K562 (cell line): Measurements from ENCODE around the gene PCBP2. TPM values are rescaled to one million over a fixed set of nuclear protein-coding genes. Genes with fewer than 3 reads are reported as not detected.
A peak's percentile ranks its signal among the peaks of the same experiment; 100 is the strongest.

Source experiments
- CREM ChIP-seq: IDR thresholded peaks from 2 replicates; pipeline ENCODE4 v1.6.1; 2014; ENCODE audit warnings: antibody characterized with exemption, low read depth
- CXXC5 ChIP-seq: fragments of 250-450 bp; sonication (Bioruptor Pico); IDR thresholded peaks from 2 replicates; pipeline ENCODE4 v1.8.0; 2022; ENCODE audit warnings: inconsistent platforms, mild to moderate bottlenecking, moderate library complexity
- EGR1 ChIP-seq: fragments of 450-650 bp; conservative IDR thresholded peaks from 2 replicates; pipeline ENCODE4 v1.6.1; 2017; ENCODE audit warnings: mild to moderate bottlenecking
- ETV1 ChIP-seq: fragments of 450-650 bp; conservative IDR thresholded peaks from 2 replicates; pipeline ENCODE4 v1.6.1; 2016; ENCODE audit warnings: missing genetic modification characterization, control low read depth, low read depth, missing compliant biosample characterization
- FOXA1 ChIP-seq: fragments of 450-650 bp; IDR thresholded peaks from 2 replicates; pipeline ENCODE4 v1.6.1; 2016; ENCODE audit warnings: mild to moderate bottlenecking, borderline replicate concordance
- FOXM1 ChIP-seq, 2 experiments: fragments of 450-650 bp in 1 of 2; sonication (generic) in 1 of 2; formaldehyde crosslinking in 1 of 2; IDR thresholded peaks; 2 replicates each; pipeline versions ENCODE4 v1.6.1 to v1.9.0; 2017 to 2022; ENCODE audit warnings: low read depth in 2 of 2, mild to moderate bottlenecking in 2 of 2, missing genetic modification reagents in 1 of 2, moderate library complexity in 1 of 2
- GATA2 ChIP-seq: sonication (generic); formaldehyde crosslinking; IDR thresholded peaks from 2 replicates; pipeline ENCODE4 v1.4.0; 2020; ENCODE audit warnings: mild to moderate bottlenecking, missing genetic modification reagents
- HNRNPUL1 ChIP-seq: fragments of 200-400 bp; formaldehyde crosslinking; IDR thresholded peaks from 2 replicates; pipeline ENCODE4 v1.6.1; 2017; ENCODE audit warnings: low read length
- JUN ChIP-seq, 2 experiments: sonication (generic) in 1 of 2; formaldehyde crosslinking in 1 of 2; IDR thresholded peaks; 2 replicates each; pipeline versions ENCODE4 v1.6.1 to v1.8.0; 2012 to 2022; ENCODE audit warnings: borderline replicate concordance in 2 of 2, mild to moderate bottlenecking in 2 of 2, improper control_type of control experiment in 1 of 2, low read depth in 1 of 2, low read length in 1 of 2, missing genetic modification reagents in 1 of 2
- L3MBTL2 ChIP-seq: fragments of 450-650 bp; IDR thresholded peaks from 2 replicates; pipeline ENCODE4 v1.6.1; 2016; ENCODE audit warnings: mild to moderate bottlenecking, moderate library complexity
- PURB ChIP-seq: sonication (generic); formaldehyde crosslinking; IDR thresholded peaks from 2 replicates; pipeline ENCODE4 v1.9.0; 2021; ENCODE audit warnings: low read depth, mild to moderate bottlenecking, missing genetic modification reagents
- SIX5 ChIP-seq, 2 experiments: IDR thresholded peaks; 2 replicates each; pipeline ENCODE4 v1.6.1; 2011; ENCODE audit warnings: low read length in 2 of 2, borderline replicate concordance in 1 of 2, low read depth in 1 of 2, mild to moderate bottlenecking in 1 of 2, moderate library complexity in 1 of 2; ENCODE audit not compliant: insufficient read depth in 1 of 2
- TAF1 ChIP-seq: IDR thresholded peaks from 2 replicates; pipeline ENCODE4 v1.6.1; 2011; ENCODE audit warnings: mild to moderate bottlenecking, low read length, moderate library complexity; ENCODE audit not compliant: insufficient read depth, control insufficient read depth, severe bottlenecking; ENCODE audit errors: extremely low read depth
- ZNF431 ChIP-seq: sonication (generic); formaldehyde crosslinking; IDR thresholded peaks from 2 replicates; pipeline ENCODE4 v1.8.0; 2022; ENCODE audit warnings: mild to moderate bottlenecking, missing genetic modification reagents
- ZSCAN32 ChIP-seq: fragments of 450-650 bp; formaldehyde crosslinking; IDR thresholded peaks from 2 replicates; pipeline ENCODE4 v1.4.0; 2020; ENCODE audit warnings: mild to moderate bottlenecking, moderate library complexity
- polyA plus RNA-seq, 8 experiments: library from polyadenylated mRNA; depleted of rRNA in 4 of 8; stranded (reverse) in 5 of 8; unstranded in 3 of 8; fragments of >200 nt; fragmentation: Nextera tagmentation in 2 of 8; fragmentation: Illumina TruSeq in 1 of 8; extraction: Ambion mirVana in 2 of 8; extraction: Trizol in 1 of 8; gene quantifications; 2 replicates each; pipeline versions ENCODE4 v1.2.1 to v1.2.3, GENCODE V29; 2011 to 2014; ENCODE audit warnings: inconsistent platforms in 1 of 8, missing spikeins in 1 of 8
- total RNA-seq, 7 experiments: library from RNA; depleted of rRNA in 6 of 7; stranded (reverse); fragments of >200 nt in 6 of 7; fragmentation: Illumina TruSeq in 2 of 7; extraction: Trizol in 2 of 7; gene quantifications; 2 replicates each; pipeline versions ENCODE4 v1.2.1 to v1.2.3, GENCODE V29; 2011 to 2021; ENCODE audit warnings: low replicate concordance in 1 of 7
- TF ChIP-seq, protein P1 (sequence below): fragments of 450-650 bp; formaldehyde crosslinking; conservative IDR thresholded peaks from 2 replicates; pipeline ENCODE4 v1.4.0; 2022; ENCODE audit warnings: mild to moderate bottlenecking, missing genetic modification characterization
- TF ChIP-seq, protein P2 (sequence below): fragments of 250-450 bp; sonication (Bioruptor Pico); IDR thresholded peaks from 2 replicates; pipeline ENCODE4 v1.5.0; 2021; ENCODE audit warnings: mild to moderate bottlenecking, moderate library complexity
- TF ChIP-seq, protein P3 (sequence below): fragments of 450-650 bp; formaldehyde crosslinking; IDR thresholded peaks from 2 replicates; pipeline ENCODE4 v1.4.0; 2022; ENCODE audit warnings: missing genetic modification characterization

The PCBP2 gene
- total and polyA plus RNA-seq, 9 of the 15 experiments (the other 6 are each of a cell fraction or from before 2014, with no cell fraction given) = 137 to 831 (median 328) TPM

DNA sequence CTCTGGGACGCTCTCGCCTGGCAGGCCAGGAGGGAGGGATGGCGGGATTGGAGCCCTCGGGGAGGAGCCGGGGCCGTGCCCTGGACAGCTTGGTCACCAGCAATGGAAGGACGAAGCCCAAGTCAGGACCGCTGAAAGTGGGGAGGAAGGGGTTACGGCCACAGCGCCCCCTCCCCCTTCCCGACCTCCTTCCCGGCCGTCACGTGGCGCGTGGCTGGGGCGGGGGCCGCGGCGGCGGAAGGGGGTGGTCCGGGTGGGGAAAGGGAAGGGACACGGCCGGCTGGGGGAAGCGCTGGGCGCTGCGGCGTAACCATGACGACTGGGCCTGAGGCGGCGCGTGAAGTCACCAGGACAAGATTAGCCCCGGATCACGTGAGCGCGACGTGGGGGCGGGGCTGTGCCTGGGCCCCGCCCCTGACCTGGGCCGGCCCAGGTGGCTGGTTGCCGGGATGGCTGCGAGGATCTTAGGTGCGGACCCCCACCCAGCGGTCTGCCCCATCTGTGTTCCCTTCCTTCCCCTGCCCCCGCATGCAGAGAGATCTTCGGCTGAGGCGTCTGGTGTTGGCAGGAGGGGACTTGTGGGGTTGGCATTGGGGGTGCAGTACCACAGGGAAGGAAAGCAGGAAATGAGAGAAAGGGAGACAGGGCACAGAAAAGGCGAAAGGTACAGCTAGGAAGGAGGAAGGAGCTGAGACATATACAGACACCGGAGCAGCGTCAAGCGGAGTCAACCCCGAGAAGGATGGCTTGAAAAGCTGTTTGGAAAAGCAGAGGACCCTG lies 41.1 kb downstream of the PCBP2 start (continued):
- TF ChIP-seq L3MBTL2 (peak; percentile 62), TAF1 (peak; percentile 33), GATA2 (CRISPR knock-in tag) (no peak), SIX5 (IDR thresholded peaks at IDR 0.05; ENCODE audit: borderline replicate concordance in 1 of 2, insufficient read depth in 1 of 2, low read depth in 1 of 2, low read length in 2 of 2) (no peak), PURB (CRISPR knock-in tag) (no peak), ETV1 (tag) (no peak), CXXC5 (peak; percentile 77), HNRNPUL1 (no peak), ZNF431 (no peak), JUN (IDR thresholded peaks at IDR 0.05; ENCODE audit: borderline replicate concordance, low read depth, low read length) (peak; percentile 78), JUN (CRISPR knock-in tag; IDR thresholded peaks at IDR 0.05; ENCODE audit: borderline replicate concordance) (peak; percentile 58; the same call in 1 of the 2 replicates), FOXM1 (IDR thresholded peaks at IDR 0.05; ENCODE audit: low read depth) (no peak), FOXM1 (CRISPR knock-in tag; IDR thresholded peaks at IDR 0.05; ENCODE audit: low read depth) (no peak), EGR1 (peak; percentile 54), FOXA1 (no peak), CREM (peak; percentile 78), ZSCAN32 (no peak)
- TF ChIP-seq, protein P1, sequence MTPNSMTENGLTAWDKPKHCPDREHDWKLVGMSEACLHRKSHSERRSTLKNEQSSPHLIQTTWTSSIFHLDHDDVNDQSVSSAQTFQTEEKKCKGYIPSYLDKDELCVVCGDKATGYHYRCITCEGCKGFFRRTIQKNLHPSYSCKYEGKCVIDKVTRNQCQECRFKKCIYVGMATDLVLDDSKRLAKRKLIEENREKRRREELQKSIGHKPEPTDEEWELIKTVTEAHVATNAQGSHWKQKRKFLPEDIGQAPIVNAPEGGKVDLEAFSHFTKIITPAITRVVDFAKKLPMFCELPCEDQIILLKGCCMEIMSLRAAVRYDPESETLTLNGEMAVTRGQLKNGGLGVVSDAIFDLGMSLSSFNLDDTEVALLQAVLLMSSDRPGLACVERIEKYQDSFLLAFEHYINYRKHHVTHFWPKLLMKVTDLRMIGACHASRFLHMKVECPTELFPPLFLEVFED (CRISPR knock-in tag) = no peak
- TF ChIP-seq, protein P2, sequence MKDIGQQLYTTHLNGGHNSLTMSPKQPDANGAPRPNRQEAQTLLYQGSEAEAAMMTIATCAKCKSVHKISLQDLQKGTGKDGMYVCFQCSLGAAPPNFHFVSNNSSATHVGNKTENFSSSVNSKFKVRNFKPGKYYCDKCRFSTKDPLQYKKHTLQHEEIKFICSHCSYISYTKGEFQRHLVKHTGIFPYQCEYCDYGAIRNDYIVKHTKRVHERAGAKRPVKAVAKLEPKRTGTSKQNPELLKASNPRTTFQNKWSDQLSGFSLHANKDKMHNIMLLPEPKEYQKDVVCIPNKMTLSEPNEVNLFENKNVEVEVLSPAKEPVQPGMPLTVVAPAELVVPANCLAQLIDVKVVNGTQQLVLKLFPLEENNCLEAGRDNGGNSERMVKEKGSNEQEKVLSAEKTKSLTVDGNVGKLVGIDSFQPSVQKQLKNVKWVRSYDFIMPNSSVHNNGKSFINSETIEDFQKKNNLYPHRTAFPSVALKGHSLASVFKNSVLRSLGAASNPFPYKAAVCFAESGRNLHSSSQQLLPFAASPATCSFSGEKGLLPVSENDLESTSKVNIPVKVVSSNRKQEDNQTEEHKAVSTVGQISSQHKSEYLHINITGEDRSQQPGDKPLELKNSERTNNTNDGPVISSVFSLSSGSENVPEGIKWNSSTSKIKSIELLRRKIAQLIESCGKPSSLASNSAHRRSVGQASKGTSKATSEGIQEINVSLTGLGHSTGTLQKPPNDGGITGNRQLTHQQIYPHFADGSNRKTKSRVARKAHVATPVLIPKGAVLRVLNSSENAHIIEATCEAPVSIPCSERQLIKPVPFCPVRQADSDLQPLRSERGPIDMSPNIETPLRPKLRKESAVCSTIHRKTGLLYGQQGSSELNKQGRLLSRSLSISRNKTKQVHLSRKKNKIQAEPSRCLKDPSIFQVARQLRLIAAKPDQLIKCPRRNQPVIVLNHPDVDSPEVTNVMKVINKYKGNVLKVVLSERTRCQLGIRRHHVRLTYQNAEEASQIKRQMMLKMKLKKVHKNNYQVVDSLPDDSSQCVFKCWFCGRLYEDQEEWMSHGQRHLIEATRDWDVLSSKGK (CRISPR knock-in tag) = no peak
- TF ChIP-seq, protein P3, sequence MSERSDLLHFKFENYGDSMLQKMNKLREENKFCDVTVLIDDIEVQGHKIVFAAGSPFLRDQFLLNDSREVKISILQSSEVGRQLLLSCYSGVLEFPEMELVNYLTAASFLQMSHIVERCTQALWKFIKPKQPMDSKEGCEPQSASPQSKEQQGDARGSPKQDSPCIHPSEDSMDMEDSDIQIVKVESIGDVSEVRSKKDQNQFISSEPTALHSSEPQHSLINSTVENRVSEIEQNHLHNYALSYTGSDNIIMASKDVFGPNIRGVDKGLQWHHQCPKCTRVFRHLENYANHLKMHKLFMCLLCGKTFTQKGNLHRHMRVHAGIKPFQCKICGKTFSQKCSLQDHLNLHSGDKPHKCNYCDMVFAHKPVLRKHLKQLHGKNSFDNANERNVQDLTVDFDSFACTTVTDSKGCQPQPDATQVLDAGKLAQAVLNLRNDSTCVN (CRISPR knock-in tag) = 0 out of 2 replicates have a peak, but pooled peaks have one; percentile 59
